Sigmoid colon (tissue), 3 donors: ENCODE measurements around the gene OR11H6.
"Not testable (repeated sequence)": the region's sequence is repeated elsewhere in the genome, so short reads cannot be mapped to it uniquely, and the experiment has no call there.

Experiments used
- CTCF ChIP-seq, 4 experiments: fragments of 450-650 bp in 3 of 4; fragments of 200-600 bp in 1 of 4; IDR thresholded peaks; one replicate each; pipeline ENCODE4 v1.5.1; 2016 to 2019; ENCODE audit warnings: antibody characterized with exemption in 4 of 4, mild to moderate bottlenecking in 3 of 4, moderate library complexity in 2 of 4
- POLR2A ChIP-seq, 2 donors: fragments of 450-650 bp; IDR thresholded peaks; one replicate each; pipeline ENCODE4 v1.6.1; 2016; ENCODE audit warnings: antibody characterized with exemption in 2 of 2, mild to moderate bottlenecking in 2 of 2, moderate library complexity in 2 of 2

- TF ChIP-seq CTCF, POLR2A (IDR thresholded peaks at IDR 0.05): not testable (repeated sequence)
Observed at GRCh38 chr14:20195170-20195569, 28.3 kb upstream of the OR11H6 start.
